H9 (cell line): ENCODE data around the gene ALOX5AP. TPM values are rescaled to one million over a fixed set of nuclear protein-coding genes. Genes with fewer than 3 reads are reported as not detected.

Experiments
- DNase-seq: peaks from one replicate; pipeline ENCODE4 v3.0.0-alpha.2; 2017
- H2AFZ ChIP-seq: one replicate; pipeline ENCODE4 v1.6.1; 2013; ENCODE audit warnings: mild to moderate bottlenecking, low read length, control low read depth, moderate library complexity
- H2AK5ac ChIP-seq: 2 replicates; pipeline ENCODE4 v1.6.1; 2013; ENCODE audit warnings: low read length, control low read depth, mixed read lengths; ENCODE audit not compliant: insufficient read length
- H2BK120ac ChIP-seq: one replicate; pipeline ENCODE4 v1.6.1; 2013; ENCODE audit warnings: low read depth, mild to moderate bottlenecking, low read length, control low read depth, inconsistent platforms; ENCODE audit not compliant: poor library complexity, severe bottlenecking
- H2BK12ac ChIP-seq: 2 replicates; pipeline ENCODE4 v1.6.1; 2013; ENCODE audit warnings: low read length, control low read depth, mixed read lengths, low read depth; ENCODE audit not compliant: insufficient read length
- H2BK15ac ChIP-seq: 2 replicates; pipeline ENCODE4 v1.6.1; 2013; ENCODE audit warnings: low read depth, low read length, control low read depth
- H2BK20ac ChIP-seq: one replicate; pipeline ENCODE4 v1.6.1; 2013; ENCODE audit warnings: low read depth, mild to moderate bottlenecking, low read length, control low read depth, inconsistent platforms; ENCODE audit not compliant: poor library complexity, severe bottlenecking
- H2BK5ac ChIP-seq: 2 replicates; pipeline ENCODE4 v1.6.1; 2013; ENCODE audit warnings: low read length, control low read depth, mixed read lengths; ENCODE audit not compliant: insufficient read length
- H3K14ac ChIP-seq: 2 replicates; pipeline ENCODE4 v1.6.1; 2013; ENCODE audit warnings: low read length, control low read depth; ENCODE audit not compliant: insufficient read depth
- H3K18ac ChIP-seq: 2 replicates; pipeline ENCODE4 v1.6.1; 2013; ENCODE audit warnings: low read depth, mild to moderate bottlenecking, mixed read lengths, low read length, control low read depth; ENCODE audit not compliant: insufficient read length
- H3K23ac ChIP-seq: 2 replicates; pipeline ENCODE4 v1.6.1; 2013; ENCODE audit warnings: low read length, control low read depth, mixed read lengths, low read depth; ENCODE audit not compliant: insufficient read length
- H3K23me2 ChIP-seq: 2 replicates; pipeline ENCODE4 v1.6.1; 2013; ENCODE audit warnings: low read depth, mild to moderate bottlenecking, mixed read lengths, low read length, control low read depth; ENCODE audit not compliant: insufficient read length, poor library complexity, severe bottlenecking
- H3K27ac ChIP-seq: 2 replicates; pipeline ENCODE4 v1.5.1; 2013; ENCODE audit warnings: low read length, control low read depth, mixed read lengths, low read depth; ENCODE audit not compliant: insufficient read length
- H3K27me3 ChIP-seq: 2 replicates; pipeline ENCODE4 v1.6.1; 2013; ENCODE audit warnings: low read length, control low read depth, inconsistent platforms; ENCODE audit not compliant: insufficient read depth
- H3K4ac ChIP-seq: 2 replicates; pipeline ENCODE4 v1.6.1; 2013; ENCODE audit warnings: low read depth, mild to moderate bottlenecking, control low read depth, inconsistent platforms, low read length, moderate library complexity
- H3K4me1 ChIP-seq: 2 replicates; pipeline ENCODE4 v1.6.1; 2013; ENCODE audit warnings: low read length, control low read depth, inconsistent platforms; ENCODE audit not compliant: insufficient read depth
- H3K4me2 ChIP-seq: 2 replicates; pipeline ENCODE4 v1.6.1; 2013; ENCODE audit warnings: low read length, control low read depth, mixed read lengths; ENCODE audit not compliant: insufficient read length, insufficient read depth
- H3K56ac ChIP-seq: 2 replicates; pipeline ENCODE4 v1.6.1; 2013; ENCODE audit warnings: low read depth, mild to moderate bottlenecking, mixed read lengths, low read length, control low read depth; ENCODE audit not compliant: insufficient read length
- H3K79me1 ChIP-seq: 2 replicates; pipeline ENCODE4 v1.6.1; 2013; ENCODE audit warnings: low read depth, mild to moderate bottlenecking, moderate library complexity, low read length, control low read depth, inconsistent platforms; ENCODE audit not compliant: insufficient read depth, poor library complexity, severe bottlenecking
- H3K79me2 ChIP-seq: 2 replicates; pipeline ENCODE4 v1.6.1; 2013; ENCODE audit warnings: low read length, control low read depth, inconsistent platforms; ENCODE audit not compliant: insufficient read depth
- H3K9ac ChIP-seq: 2 replicates; pipeline ENCODE4 v1.6.1; 2013; ENCODE audit warnings: low read length, control low read depth, mixed read lengths; ENCODE audit not compliant: insufficient read length; ENCODE audit errors: extremely low read depth
- H3K9me3 ChIP-seq: one replicate; pipeline ENCODE4 v1.6.1; 2013; ENCODE audit warnings: low read depth, low read length, inconsistent platforms; ENCODE audit not compliant: control insufficient read depth
- H3T11ph ChIP-seq: one replicate; pipeline ENCODE4 v1.6.1; 2013; ENCODE audit warnings: mild to moderate bottlenecking, low read length, control low read depth, inconsistent platforms
- H4K20me1 ChIP-seq: one replicate; pipeline ENCODE4 v1.6.1; 2013; ENCODE audit not compliant: control insufficient read depth, insufficient read length, insufficient read depth
- H4K5ac ChIP-seq: 2 replicates; pipeline ENCODE4 v1.6.1; 2013; ENCODE audit warnings: low read depth, mild to moderate bottlenecking, mixed read lengths, low read length, control low read depth; ENCODE audit not compliant: insufficient read length
- H4K8ac ChIP-seq: replicated peaks from 2 replicates; pipeline ENCODE4 v1.6.1; 2013; ENCODE audit warnings: low read length, control low read depth, mixed read lengths, low read depth; ENCODE audit not compliant: insufficient read length
- H4K91ac ChIP-seq: 2 replicates; pipeline ENCODE4 v1.6.1; 2013; ENCODE audit warnings: low read depth, mild to moderate bottlenecking, moderate library complexity, mixed read lengths, low read length, control low read depth; ENCODE audit not compliant: insufficient read length
- H3K27ac Mint-ChIP-seq, 3 experiments: 2 replicates in 2 of 3; 3 replicates in 1 of 3; pipeline ENCODE4 v1.8.0; 2020 to 2021; ENCODE audit warnings: mixed read lengths in 3 of 3, mild to moderate bottlenecking in 1 of 3, moderate library complexity in 1 of 3
- H3K27me3 Mint-ChIP-seq: 2 replicates; pipeline ENCODE4 v1.8.0; 2021; ENCODE audit warnings: low read depth, mild to moderate bottlenecking, moderate library complexity, mixed read lengths
- H3K36me3 Mint-ChIP-seq, 3 experiments: 2 replicates in 2 of 3; 3 replicates in 1 of 3; pipeline ENCODE4 v1.8.0; 2020 to 2021; ENCODE audit warnings: low read depth in 3 of 3, mixed read lengths in 3 of 3; ENCODE audit not compliant: insufficient read depth in 1 of 3
- H3K4me1 Mint-ChIP-seq, 2 experiments: 2 replicates each; pipeline ENCODE4 v1.8.0; 2020; ENCODE audit warnings: mixed read lengths in 2 of 2
- H3K4me3 Mint-ChIP-seq, 2 experiments: 2 replicates in 1 of 2; 3 replicates in 1 of 2; pipeline ENCODE4 v1.8.0; 2020 to 2021; ENCODE audit warnings: mild to moderate bottlenecking in 2 of 2, mixed read lengths in 2 of 2, moderate library complexity in 1 of 2
- H3K9me3 Mint-ChIP-seq, 2 experiments: 2 replicates in 1 of 2; 3 replicates in 1 of 2; pipeline ENCODE4 v1.8.0; 2020; ENCODE audit warnings: mild to moderate bottlenecking in 2 of 2, mixed read lengths in 2 of 2, moderate library complexity in 1 of 2
- WGBS: extraction: QIAGEN DNeasy Blood & Tissue Kit; methylation state at CpG from one replicate; pipeline ENCODE4 v1.1.7; 2013; ENCODE audit warnings: missing lambda C conversion rate, low lambda C conversion rate, mixed read lengths; ENCODE audit not compliant: insufficient read length; ENCODE audit errors: extremely low coverage; 5-methylcytosine and 5-hydroxymethylcytosine counted together
- total RNA-seq: library from RNA; stranded (reverse); gene quantifications from 2 replicates; pipeline ENCODE4 v1.2.1, GENCODE V29; 2021
- TF ChIP-seq, protein P1 (sequence below): fragments of 200-600 bp; sonication (generic); conservative IDR thresholded peaks from 3 replicates; pipeline ENCODE4 v1.8.0; 2021; ENCODE audit warnings: antibody characterized with exemption, mild to moderate bottlenecking

Gene ALOX5AP
- total RNA-seq, 1 experiment from 2014 or later: not detected

DNA sequence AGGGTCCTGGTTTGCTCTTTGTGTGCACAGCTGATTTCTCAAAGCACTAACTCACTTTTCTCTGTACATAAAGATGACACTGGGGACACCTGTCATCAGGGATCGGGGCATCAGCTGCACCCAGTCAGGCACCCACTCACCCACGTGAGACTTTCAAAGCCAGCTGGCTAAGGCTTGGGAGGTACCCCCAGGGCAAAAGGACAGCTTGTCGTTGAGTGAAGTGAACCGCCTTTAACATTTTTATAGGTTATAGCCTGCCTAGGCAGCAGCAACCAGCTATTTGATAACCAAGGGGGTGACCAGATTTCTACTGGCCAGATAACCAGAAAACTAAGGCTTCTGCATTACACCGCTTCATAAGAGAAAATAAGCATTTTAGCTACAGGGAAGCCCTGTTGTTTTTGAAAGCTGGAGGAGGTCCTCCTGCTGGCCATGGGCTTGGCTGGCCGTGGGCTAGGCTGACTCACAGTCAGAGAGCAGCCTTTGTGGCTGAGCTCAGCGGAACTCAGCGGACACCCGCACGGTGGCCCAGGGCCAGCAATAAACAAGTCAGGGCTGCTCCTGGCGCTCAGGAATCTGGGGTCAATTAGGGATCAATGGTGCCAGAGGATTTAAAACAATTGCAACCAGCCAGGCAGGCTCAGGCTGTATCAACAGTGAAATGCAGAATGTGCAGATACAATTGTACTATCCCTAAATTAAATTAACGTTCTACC, 57.1 kb downstream of the ALOX5AP start:
- H3K4me1 Mint-ChIP-seq: peaks cover 4 to 5% of the 10 kb centered on the region in 2 experiments; a peak in 2 of 4 replicates
- no peak overlapping the region for H3K4me2 ChIP-seq
- no peak overlapping the region for H3K4me3 Mint-ChIP-seq
- H3K4ac ChIP-seq: no peak overlapping the region
- no peak overlapping the region for H3K9ac ChIP-seq
- no peak overlapping the region for H3K14ac ChIP-seq
- H3T11ph ChIP-seq: no peak overlapping the region
- peak; percentile 50 for DNase-seq
- no peak overlapping the region for H3K56ac ChIP-seq
- H3K23me2 ChIP-seq: no peaks in the 10 kb centered on the region
- TF ChIP-seq, protein P1, sequence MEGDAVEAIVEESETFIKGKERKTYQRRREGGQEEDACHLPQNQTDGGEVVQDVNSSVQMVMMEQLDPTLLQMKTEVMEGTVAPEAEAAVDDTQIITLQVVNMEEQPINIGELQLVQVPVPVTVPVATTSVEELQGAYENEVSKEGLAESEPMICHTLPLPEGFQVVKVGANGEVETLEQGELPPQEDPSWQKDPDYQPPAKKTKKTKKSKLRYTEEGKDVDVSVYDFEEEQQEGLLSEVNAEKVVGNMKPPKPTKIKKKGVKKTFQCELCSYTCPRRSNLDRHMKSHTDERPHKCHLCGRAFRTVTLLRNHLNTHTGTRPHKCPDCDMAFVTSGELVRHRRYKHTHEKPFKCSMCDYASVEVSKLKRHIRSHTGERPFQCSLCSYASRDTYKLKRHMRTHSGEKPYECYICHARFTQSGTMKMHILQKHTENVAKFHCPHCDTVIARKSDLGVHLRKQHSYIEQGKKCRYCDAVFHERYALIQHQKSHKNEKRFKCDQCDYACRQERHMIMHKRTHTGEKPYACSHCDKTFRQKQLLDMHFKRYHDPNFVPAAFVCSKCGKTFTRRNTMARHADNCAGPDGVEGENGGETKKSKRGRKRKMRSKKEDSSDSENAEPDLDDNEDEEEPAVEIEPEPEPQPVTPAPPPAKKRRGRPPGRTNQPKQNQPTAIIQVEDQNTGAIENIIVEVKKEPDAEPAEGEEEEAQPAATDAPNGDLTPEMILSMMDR: no peak
- no peak overlapping the region for H2BK15ac ChIP-seq
- no peak overlapping the region for H3K23ac ChIP-seq
- H3K36me3 Mint-ChIP-seq: no peaks in the 10 kb centered on the region
- H4K20me1 ChIP-seq: no peaks in the 10 kb centered on the region
- H2BK5ac ChIP-seq: no peak overlapping the region
- no peak overlapping the region for H2BK20ac ChIP-seq
- no peak overlapping the region for H4K91ac ChIP-seq
- H2BK120ac ChIP-seq: no peak overlapping the region
- H3K79me2 ChIP-seq: no peaks in the 10 kb centered on the region
- H3K9me3 Mint-ChIP-seq: no peaks in the 10 kb centered on the region
- no peaks in the 10 kb centered on the region for H3K9me3 ChIP-seq
- H3K27ac ChIP-seq: no peak overlapping the region
- no peaks in the 10 kb centered on the region for H3K4me1 ChIP-seq
- no peak overlapping the region for H2BK12ac ChIP-seq
- H3K27me3 ChIP-seq: no peaks in the 10 kb centered on the region
- no peak overlapping the region for H3K18ac ChIP-seq
- H4K8ac ChIP-seq: no peak overlapping the region
- no peaks in the 10 kb centered on the region for H3K27me3 Mint-ChIP-seq
- no peak overlapping the region for H2AFZ ChIP-seq
- no peak overlapping the region for H4K5ac ChIP-seq
- no CpG with 5 or more reads among the region's 12 CpGs for WGBS
- no peaks in the 10 kb centered on the region for H3K79me1 ChIP-seq
- H2AK5ac ChIP-seq: no peak overlapping the region
- H3K27ac Mint-ChIP-seq: no peak overlapping the region; a peak in 2 of 7 replicates
